Breast epithelium (tissue), 4 donors: Measurements from ENCODE around the gene SPINK5. TPM values are rescaled to one million over a fixed set of nuclear protein-coding genes. Genes with fewer than 3 reads are reported as not detected.

ENCODE experiments used
- DNase-seq, 2 donors: peaks; one replicate each; pipeline ENCODE4 v3.0.0-alpha.2; 2019; ENCODE audit warnings: low spot score in 2 of 2
- H3K27ac ChIP-seq, 2 donors: fragments of 200-600 bp; sonication (generic) in 1 of 2; one replicate each; pipeline ENCODE4 v1.5.1; 2016 to 2019; ENCODE audit warnings: mild to moderate bottlenecking in 1 of 2
- H3K27me3 ChIP-seq, 2 donors: fragments of 200-600 bp; sonication (generic) in 1 of 2; one replicate each; pipeline versions ENCODE4 v1.5.1 to v1.6.0; 2017 to 2019; ENCODE audit warnings: control low read depth in 1 of 2, mild to moderate bottlenecking in 1 of 2
- H3K36me3 ChIP-seq: fragments of 200-600 bp; one replicate; pipeline ENCODE4 v1.5.1; 2019
- H3K4me1 ChIP-seq, 2 donors: fragments of 200-600 bp; sonication (generic); one replicate each; pipeline ENCODE4 v1.5.1; 2016 to 2019; ENCODE audit warnings: control low read depth in 1 of 2
- H3K4me3 ChIP-seq, 3 donors: fragments of 200-600 bp; sonication (generic); 1 replicate in 2 of 3; 2 replicates in 1 of 3; pipeline ENCODE4 v1.5.1; 2016 to 2019; ENCODE audit warnings: mild to moderate bottlenecking in 3 of 3, moderate library complexity in 2 of 3
- H3K9me3 ChIP-seq, 2 donors: fragments of 200-600 bp; sonication (generic) in 1 of 2; one replicate each; pipeline ENCODE4 v1.5.1; 2016 to 2019; ENCODE audit warnings: control low read depth in 1 of 2
- POLR2A ChIP-seq: fragments of 450-650 bp; IDR thresholded peaks from one replicate; pipeline ENCODE4 v1.6.1; 2016; ENCODE audit warnings: antibody characterized with exemption, mild to moderate bottlenecking, moderate library complexity
- POLR2AphosphoS5 ChIP-seq, 3 donors: sonication (generic); formaldehyde crosslinking; IDR thresholded peaks; one replicate each; pipeline ENCODE4 v1.6.1; 2017; ENCODE audit warnings: antibody characterized with exemption in 3 of 3
- intact Hi-C: fragments of 100-400 bp; cut with DNase I; formaldehyde crosslinking; loops from one replicate; pipeline ENCODE4 v1.15.1; 2023; ENCODE audit warnings: low total_unique reads
- total RNA-seq, 3 donors: library from RNA; depleted of rRNA; stranded (reverse); fragments of >200 nt; gene quantifications; one replicate each; pipeline ENCODE4 v1.1.0, GENCODE V29; 2016
- TF ChIP-seq, protein P1 (sequence below), 3 donors: fragments of 450-650 bp; IDR thresholded peaks; one replicate each; pipeline ENCODE4 v1.5.1; 2016 to 2017; ENCODE audit warnings: antibody characterized with exemption in 3 of 3, mild to moderate bottlenecking in 3 of 3, moderate library complexity in 3 of 3

SPINK5 gene
- total RNA-seq, 3 donors from 2014 or later, result under 0.01 to 0.16 TPM; not detected in 1

GRCh38 chr5:148084269-148084668 lies 20.5 kb downstream of the SPINK5 start:
- Histone ChIP-seq H3K27ac (no peak overlapping the region), H3K9me3 (peaks cover 0 to 8% of the 10 kb centered on the region in 2 donors), H3K36me3 (no peaks in the 10 kb centered on the region), H3K4me3 (no peak overlapping the region), H3K27me3 (no peaks in the 10 kb centered on the region), H3K4me1 (no peaks in the 10 kb centered on the region)
- DNase-seq, result no peak
- no peak for TF ChIP-seq POLR2AphosphoS5 (IDR thresholded peaks at IDR 0.05)
- TF ChIP-seq POLR2A, result no peak
- TF ChIP-seq, protein P1, sequence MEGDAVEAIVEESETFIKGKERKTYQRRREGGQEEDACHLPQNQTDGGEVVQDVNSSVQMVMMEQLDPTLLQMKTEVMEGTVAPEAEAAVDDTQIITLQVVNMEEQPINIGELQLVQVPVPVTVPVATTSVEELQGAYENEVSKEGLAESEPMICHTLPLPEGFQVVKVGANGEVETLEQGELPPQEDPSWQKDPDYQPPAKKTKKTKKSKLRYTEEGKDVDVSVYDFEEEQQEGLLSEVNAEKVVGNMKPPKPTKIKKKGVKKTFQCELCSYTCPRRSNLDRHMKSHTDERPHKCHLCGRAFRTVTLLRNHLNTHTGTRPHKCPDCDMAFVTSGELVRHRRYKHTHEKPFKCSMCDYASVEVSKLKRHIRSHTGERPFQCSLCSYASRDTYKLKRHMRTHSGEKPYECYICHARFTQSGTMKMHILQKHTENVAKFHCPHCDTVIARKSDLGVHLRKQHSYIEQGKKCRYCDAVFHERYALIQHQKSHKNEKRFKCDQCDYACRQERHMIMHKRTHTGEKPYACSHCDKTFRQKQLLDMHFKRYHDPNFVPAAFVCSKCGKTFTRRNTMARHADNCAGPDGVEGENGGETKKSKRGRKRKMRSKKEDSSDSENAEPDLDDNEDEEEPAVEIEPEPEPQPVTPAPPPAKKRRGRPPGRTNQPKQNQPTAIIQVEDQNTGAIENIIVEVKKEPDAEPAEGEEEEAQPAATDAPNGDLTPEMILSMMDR (IDR thresholded peaks at IDR 0.05), result no peak
- intact Hi-C loops, result no loop called here

DNA sequence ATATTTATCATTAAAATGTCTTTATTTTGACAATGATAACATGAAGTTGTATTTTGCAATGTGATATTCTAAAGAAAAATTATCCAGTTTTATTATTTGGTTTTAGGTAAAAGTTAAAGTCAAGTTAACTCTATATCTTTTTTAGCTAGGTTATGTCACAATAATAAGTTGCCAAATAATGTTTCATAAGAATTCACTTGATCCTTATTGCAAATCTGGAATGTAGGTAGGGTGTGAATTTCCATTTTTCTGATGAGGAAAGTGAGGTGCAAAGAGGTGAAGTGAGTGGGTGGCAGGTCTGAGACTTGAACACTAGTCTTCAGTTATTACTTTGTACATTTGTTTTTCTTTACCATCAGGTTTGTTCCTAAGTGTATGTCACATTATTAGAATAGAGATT lies 21.5 kb downstream of the SPINK5 start:
- Histone ChIP-seq H3K27ac (no peak overlapping the region), H3K36me3 (no peaks in the 10 kb centered on the region), H3K4me1 (no peaks in the 10 kb centered on the region), H3K4me3 (no peak overlapping the region), H3K9me3 (peaks cover 0 to 8% of the 10 kb centered on the region in 2 donors), H3K27me3 (no peaks in the 10 kb centered on the region)
- TF ChIP-seq, protein P1 (IDR thresholded peaks at IDR 0.05), result no peak
- TF ChIP-seq POLR2AphosphoS5 (IDR thresholded peaks at IDR 0.05) (no peak), POLR2A (no peak)
- DNase-seq, result no peak
- intact Hi-C loops, result no loop called here

DNA sequence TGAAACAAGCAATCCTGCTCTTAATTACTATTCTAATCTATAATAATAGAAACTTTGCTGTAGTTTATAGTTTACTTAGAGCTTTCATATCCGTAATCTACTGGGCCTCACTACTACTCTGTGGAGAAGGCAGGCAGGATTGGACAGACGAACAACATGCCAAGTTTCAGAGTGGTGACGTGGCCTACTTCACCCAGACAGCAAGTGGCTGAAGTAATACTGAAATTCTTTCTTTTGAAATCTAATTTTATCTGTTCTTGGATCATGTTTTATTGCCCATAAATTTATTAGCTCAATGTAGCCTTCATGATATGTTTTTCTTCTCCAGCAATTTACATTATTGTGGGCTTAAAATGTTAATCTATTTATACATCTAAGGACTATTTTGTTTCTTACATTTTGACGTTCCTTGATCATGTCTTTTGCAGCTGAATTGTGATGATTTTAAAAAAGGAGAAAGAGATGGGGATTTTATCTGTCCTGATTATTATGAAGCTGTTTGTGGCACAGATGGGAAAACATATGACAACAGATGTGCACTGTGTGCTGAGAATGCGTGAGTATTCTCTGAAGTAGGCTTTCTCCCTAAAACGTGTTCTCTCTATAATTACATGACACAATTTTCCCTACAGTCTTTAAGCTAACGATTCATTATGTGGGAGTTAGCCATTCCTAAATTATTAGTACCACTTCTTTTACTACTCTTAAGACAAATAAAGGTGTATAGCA lies 22.4 kb downstream of the SPINK5 start:
- Histone ChIP-seq H3K27me3 (no peaks in the 10 kb centered on the region), H3K4me1 (no peaks in the 10 kb centered on the region), H3K27ac (no peak overlapping the region), H3K36me3 (no peaks in the 10 kb centered on the region), H3K9me3 (peaks cover 0 to 8% of the 10 kb centered on the region in 2 donors), H3K4me3 (no peak overlapping the region)
- no peak for DNase-seq
- intact Hi-C loops, result no loop called here
- TF ChIP-seq POLR2A (no peak), POLR2AphosphoS5 (IDR thresholded peaks at IDR 0.05) (no peak)
- TF ChIP-seq, protein P1 (IDR thresholded peaks at IDR 0.05), result no peak

DNA sequence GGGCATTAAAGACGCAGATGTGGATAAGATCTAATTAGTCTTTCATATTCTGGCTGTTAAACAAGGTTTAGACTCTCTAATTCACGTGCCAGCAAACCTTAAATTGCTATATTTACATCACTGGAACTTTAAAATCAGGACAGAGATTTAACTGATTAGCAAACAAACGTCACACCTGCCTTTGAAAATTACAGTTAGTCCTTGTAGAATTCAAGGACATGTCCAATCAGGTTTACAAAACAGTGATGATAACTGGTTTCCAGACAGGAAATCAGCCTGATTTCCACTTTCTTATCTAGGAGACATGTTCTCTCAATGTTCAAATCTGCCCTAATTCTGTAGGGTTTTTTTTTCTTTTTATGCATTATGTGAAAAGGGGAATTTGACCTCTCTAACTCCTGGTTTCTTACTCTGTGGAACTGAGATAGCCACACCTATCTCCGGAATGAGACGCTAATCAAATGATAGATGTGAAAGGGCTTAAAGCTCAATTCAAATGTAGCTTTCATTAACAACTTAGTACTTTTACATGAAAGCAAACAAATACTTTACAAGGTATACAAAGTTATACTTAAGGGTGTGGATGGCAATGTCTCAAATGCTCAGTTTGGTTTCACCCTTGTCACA lies 26.5 kb downstream of the SPINK5 start:
- Histone ChIP-seq H3K27ac (no peak overlapping the region), H3K4me3 (no peak overlapping the region), H3K27me3 (no peaks in the 10 kb centered on the region), H3K4me1 (no peaks in the 10 kb centered on the region), H3K36me3 (no peaks in the 10 kb centered on the region), H3K9me3 (no peaks in the 10 kb centered on the region)
- TF ChIP-seq POLR2A, result no peak
- TF ChIP-seq, protein P1 (IDR thresholded peaks at IDR 0.05), result no peak
- no peak for TF ChIP-seq POLR2AphosphoS5 (IDR thresholded peaks at IDR 0.05)
- no peak for DNase-seq
- intact Hi-C loops, result no loop called here

DNA sequence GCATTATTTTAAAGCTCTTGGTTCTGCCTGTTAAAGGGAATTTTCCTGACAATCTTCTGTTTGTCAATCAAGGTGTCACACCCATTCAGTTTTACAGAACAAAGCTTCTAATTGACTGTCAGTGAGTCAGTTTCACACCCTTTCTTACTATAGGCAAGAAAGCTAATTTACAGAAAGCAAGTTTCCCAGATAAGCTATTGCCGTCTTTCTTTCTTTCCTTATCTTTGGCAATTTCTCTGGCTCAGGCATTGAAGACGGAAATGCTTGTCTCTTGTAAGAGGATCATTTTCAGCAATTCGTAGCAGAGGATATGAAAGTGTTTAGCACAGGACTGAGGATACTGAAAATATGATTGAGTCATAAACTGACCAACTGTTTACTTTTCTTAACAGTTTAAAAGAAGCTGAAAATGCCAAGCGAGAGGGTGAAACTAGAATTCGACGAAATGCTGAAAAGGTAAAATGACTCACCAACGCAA lies 27.0 kb downstream of the SPINK5 start:
- H3K36me3 ChIP-seq, result no peaks in the 10 kb centered on the region
- DNase-seq, result no peak
- no peak overlapping the region for H3K4me3 ChIP-seq
- H3K9me3 ChIP-seq, result no peaks in the 10 kb centered on the region
- intact Hi-C loops, result no loop called here
- TF ChIP-seq POLR2A (no peak), POLR2AphosphoS5 (IDR thresholded peaks at IDR 0.05) (no peak)
- TF ChIP-seq, protein P1 (IDR thresholded peaks at IDR 0.05), result no peak
- H3K27me3 ChIP-seq, result no peaks in the 10 kb centered on the region
- H3K4me1 ChIP-seq, result no peaks in the 10 kb centered on the region
- no peak overlapping the region for H3K27ac ChIP-seq
